Bronchial epithelial cell (primary cell): Measurements from ENCODE around the gene PAK6. TPM values are rescaled to one million over a fixed set of nuclear protein-coding genes. Genes with fewer than 3 reads are reported as not detected.
A peak's percentile ranks its signal among the peaks of the same experiment; 100 is the strongest.

Experiments
- DNase-seq: peaks from one replicate; pipeline ENCODE4 v3.0.0-alpha.2; 2010; ENCODE audit warnings: low read depth
- FAIRE-seq: peaks from 2 replicates; lab custom pipeline; 2011; peaks lifted over from hg19 to GRCh38; lab: Jason Lieb, UNC
- H3K27me3 ChIP-seq: 2 replicates; pipeline ENCODE4 v1.5.1; 2011; ENCODE audit warnings: low read length; ENCODE audit not compliant: control insufficient read depth, insufficient read depth
- H3K36me3 ChIP-seq: 2 replicates; pipeline ENCODE4 v1.5.1; 2011; ENCODE audit warnings: low read length; ENCODE audit not compliant: control insufficient read depth, insufficient read depth
- H3K4me3 ChIP-seq: 2 replicates; pipeline ENCODE4 v1.5.1; 2011; ENCODE audit warnings: mild to moderate bottlenecking, low read depth, low read length, control low read depth
- CTCF ChIP-seq: IDR thresholded peaks from 2 replicates; pipeline ENCODE4 v1.5.1; 2011; ENCODE audit warnings: mild to moderate bottlenecking, moderate library complexity, low read length, control low read depth, inconsistent platforms; ENCODE audit not compliant: insufficient read depth, severe bottlenecking
- total RNA-seq: library from RNA; depleted of rRNA; stranded (reverse); fragments of >200 nt; gene quantifications from 2 replicates; pipeline ENCODE4 v1.2.1, GENCODE V29; 2014

PAK6 gene
- total RNA-seq, 1 donor from 2014 or later, result 11.6 TPM

- TF ChIP-seq CTCF, result no peak
- H3K36me3 ChIP-seq, result no peaks in the 10 kb centered on the region
- H3K4me3 ChIP-seq, result no peak overlapping the region
- FAIRE-seq, result no peak
- peaks cover 4% of the 10 kb centered on the region for H3K27me3 ChIP-seq
- no peak for DNase-seq
Measured at GRCh38 chr15:40316931-40317330, 78.1 kb downstream of the PAK6 start.

- no peak for DNase-seq
- no peak for FAIRE-seq
- Histone ChIP-seq H3K27me3 (peaks cover 2% of the 10 kb centered on the region), H3K36me3 (no peaks in the 10 kb centered on the region), H3K4me3 (no peak overlapping the region)
- no peak for TF ChIP-seq CTCF
Measured at GRCh38 chr15:40317580-40317979, 78.7 kb downstream of the PAK6 start.

GRCh38 chr15:40320409-40320808 is 81.5 kb downstream of the PAK6 start:
- H3K4me3 ChIP-seq, result no peak overlapping the region
- no peaks in the 10 kb centered on the region for H3K27me3 ChIP-seq
- TF ChIP-seq CTCF, result no peak
- H3K36me3 ChIP-seq, result no peaks in the 10 kb centered on the region
- FAIRE-seq (no peak), DNase-seq (no peak)

GRCh38 chr15:40320931-40321371 is 82.1 kb downstream of the PAK6 start:
- no peaks in the 10 kb centered on the region for H3K27me3 ChIP-seq
- peak; percentile 80 for TF ChIP-seq CTCF
- DNase-seq (peak; percentile 59), FAIRE-seq (no peak)
- no peak overlapping the region for H3K4me3 ChIP-seq
- H3K36me3 ChIP-seq, result no peaks in the 10 kb centered on the region

- FAIRE-seq (no peak), DNase-seq (no peak)
- Histone ChIP-seq H3K36me3 (no peaks in the 10 kb centered on the region), H3K27me3 (no peaks in the 10 kb centered on the region), H3K4me3 (peak overlapping the region; percentile 65)
- no peak for TF ChIP-seq CTCF
Measured at GRCh38 chr15:40322531-40323238, 83.8 kb downstream of the PAK6 start.
